HEK293 (cell line): ENCODE results near the gene TPRN.

Experiments
- GLI4 ChIP-seq: fragments of 450-650 bp; formaldehyde crosslinking; IDR thresholded peaks from 2 replicates; pipeline ENCODE4 v1.5.1; 2016; ENCODE audit warnings: missing biosample characterization, missing genetic modification characterization
- KLF10 ChIP-seq: fragments of 450-650 bp; IDR thresholded peaks from 2 replicates; pipeline ENCODE4 v1.5.1; 2018; ENCODE audit warnings: missing biosample characterization, mild to moderate bottlenecking, missing genetic modification characterization
- ZEB2 ChIP-seq: fragments of 450-650 bp; formaldehyde crosslinking; IDR thresholded peaks from 2 replicates; pipeline ENCODE4 v1.5.1; 2016; ENCODE audit warnings: missing biosample characterization, missing genetic modification characterization
- ZNF112 ChIP-seq: fragments of 450-650 bp; formaldehyde crosslinking; IDR thresholded peaks from 2 replicates; pipeline ENCODE4 v1.5.0; 2017; ENCODE audit warnings: missing biosample characterization, missing genetic modification characterization
- ZNF16 ChIP-seq: fragments of 450-650 bp; formaldehyde crosslinking; IDR thresholded peaks from 2 replicates; pipeline ENCODE4 v1.5.1; 2016; ENCODE audit warnings: low read depth, missing biosample characterization, missing genetic modification characterization
- ZNF37A ChIP-seq: fragments of 450-650 bp; IDR thresholded peaks from 2 replicates; pipeline ENCODE4 v1.5.1; 2018; ENCODE audit warnings: missing biosample characterization, missing genetic modification characterization
- ZNF404 ChIP-seq: fragments of 450-650 bp; formaldehyde crosslinking; IDR thresholded peaks from 2 replicates; pipeline ENCODE4 v1.5.1; 2017; ENCODE audit warnings: missing biosample characterization, missing genetic modification characterization
- ZNF473 ChIP-seq: fragments of 450-650 bp; formaldehyde crosslinking; IDR thresholded peaks from 2 replicates; pipeline ENCODE4 v1.5.1; 2017; ENCODE audit warnings: missing biosample characterization, missing genetic modification characterization
- ZNF600 ChIP-seq: fragments of 450-650 bp; formaldehyde crosslinking; IDR thresholded peaks from 2 replicates; pipeline ENCODE4 v1.5.1; 2016; ENCODE audit warnings: missing biosample characterization, missing genetic modification characterization
- ZNF658 ChIP-seq: fragments of 450-650 bp; formaldehyde crosslinking; IDR thresholded peaks from 2 replicates; pipeline ENCODE4; 2016; ENCODE audit warnings: missing biosample characterization, missing genetic modification characterization
- ZNF677 ChIP-seq: fragments of 450-650 bp; IDR thresholded peaks from 2 replicates; pipeline ENCODE4 v1.5.0; 2018; ENCODE audit warnings: missing biosample characterization, mild to moderate bottlenecking, missing genetic modification characterization, moderate library complexity
- ZNF777 ChIP-seq: fragments of 450-650 bp; formaldehyde crosslinking; IDR thresholded peaks from 2 replicates; pipeline ENCODE4 v1.5.1; 2017; ENCODE audit warnings: missing biosample characterization, missing genetic modification characterization, borderline replicate concordance
- ZXDB ChIP-seq: fragments of 450-650 bp; formaldehyde crosslinking; IDR thresholded peaks from 2 replicates; pipeline ENCODE4 v1.5.1; 2016; ENCODE audit warnings: missing biosample characterization, missing genetic modification characterization
- TF ChIP-seq, protein P1 (sequence below): fragments of 450-650 bp; formaldehyde crosslinking; IDR thresholded peaks from 2 replicates; pipeline ENCODE4 v1.5.1; 2016; ENCODE audit warnings: missing biosample characterization, missing genetic modification characterization, borderline replicate concordance
- TF ChIP-seq, protein P2 (sequence below): fragments of 450-650 bp; formaldehyde crosslinking; IDR thresholded peaks from 2 replicates; pipeline ENCODE4 v1.5.1; 2016; ENCODE audit warnings: missing biosample characterization, missing genetic modification characterization
- TF ChIP-seq, protein P3 (sequence below): fragments of 450-650 bp; formaldehyde crosslinking; IDR thresholded peaks from 2 replicates; pipeline ENCODE4 v1.5.1; 2016; ENCODE audit warnings: missing biosample characterization, missing genetic modification characterization
- TF ChIP-seq, protein P4 (sequence below): fragments of 450-650 bp; formaldehyde crosslinking; IDR thresholded peaks from 2 replicates; pipeline ENCODE4 v1.5.1; 2016; ENCODE audit warnings: missing biosample characterization, missing genetic modification characterization
- TF ChIP-seq, protein P5 (sequence below): fragments of 450-650 bp; formaldehyde crosslinking; IDR thresholded peaks from 2 replicates; pipeline ENCODE4; 2016; ENCODE audit warnings: missing biosample characterization, missing genetic modification characterization
- TF ChIP-seq, protein P6 (sequence below): fragments of 450-650 bp; formaldehyde crosslinking; IDR thresholded peaks from 2 replicates; pipeline ENCODE4 v1.5.1; 2017; ENCODE audit warnings: missing biosample characterization, missing genetic modification characterization
- TF ChIP-seq, protein P7 (sequence below): fragments of 450-650 bp; formaldehyde crosslinking; IDR thresholded peaks from 2 replicates; pipeline ENCODE4 v1.5.1; 2016; ENCODE audit warnings: missing biosample characterization, missing genetic modification characterization
- TF ChIP-seq, protein P8 (sequence below): fragments of 450-650 bp; formaldehyde crosslinking; IDR thresholded peaks from 2 replicates; pipeline ENCODE4 v1.5.1; 2016; ENCODE audit warnings: missing biosample characterization, missing genetic modification characterization

Gene TPRN

DNA sequence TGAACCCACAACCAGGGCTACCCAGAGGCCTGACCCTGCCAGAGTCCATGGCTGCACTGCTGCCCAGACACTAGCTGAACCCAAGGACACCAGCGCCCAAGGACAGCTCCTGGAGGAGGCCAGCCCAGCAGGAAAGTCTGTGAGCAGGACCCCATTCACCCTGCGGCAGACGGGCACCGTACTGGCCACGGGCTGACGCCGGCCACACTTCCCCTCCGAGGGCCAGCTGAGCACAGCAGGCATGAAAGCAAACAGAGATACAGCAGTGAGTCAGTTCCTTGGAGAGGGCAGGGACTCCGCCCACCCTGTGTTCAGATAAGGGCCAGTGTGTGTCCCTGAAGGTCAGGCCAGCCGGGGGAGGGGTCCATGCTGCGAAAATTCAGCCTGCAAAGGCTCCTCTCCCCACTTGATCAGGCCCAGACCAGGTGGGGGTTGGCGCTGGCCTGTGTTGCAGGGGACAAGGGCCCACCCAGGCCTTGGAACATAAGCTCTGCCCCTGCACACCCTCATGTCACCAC lies 18.3 kb upstream of the TPRN start (continued):
- TF ChIP-seq, protein P1, sequence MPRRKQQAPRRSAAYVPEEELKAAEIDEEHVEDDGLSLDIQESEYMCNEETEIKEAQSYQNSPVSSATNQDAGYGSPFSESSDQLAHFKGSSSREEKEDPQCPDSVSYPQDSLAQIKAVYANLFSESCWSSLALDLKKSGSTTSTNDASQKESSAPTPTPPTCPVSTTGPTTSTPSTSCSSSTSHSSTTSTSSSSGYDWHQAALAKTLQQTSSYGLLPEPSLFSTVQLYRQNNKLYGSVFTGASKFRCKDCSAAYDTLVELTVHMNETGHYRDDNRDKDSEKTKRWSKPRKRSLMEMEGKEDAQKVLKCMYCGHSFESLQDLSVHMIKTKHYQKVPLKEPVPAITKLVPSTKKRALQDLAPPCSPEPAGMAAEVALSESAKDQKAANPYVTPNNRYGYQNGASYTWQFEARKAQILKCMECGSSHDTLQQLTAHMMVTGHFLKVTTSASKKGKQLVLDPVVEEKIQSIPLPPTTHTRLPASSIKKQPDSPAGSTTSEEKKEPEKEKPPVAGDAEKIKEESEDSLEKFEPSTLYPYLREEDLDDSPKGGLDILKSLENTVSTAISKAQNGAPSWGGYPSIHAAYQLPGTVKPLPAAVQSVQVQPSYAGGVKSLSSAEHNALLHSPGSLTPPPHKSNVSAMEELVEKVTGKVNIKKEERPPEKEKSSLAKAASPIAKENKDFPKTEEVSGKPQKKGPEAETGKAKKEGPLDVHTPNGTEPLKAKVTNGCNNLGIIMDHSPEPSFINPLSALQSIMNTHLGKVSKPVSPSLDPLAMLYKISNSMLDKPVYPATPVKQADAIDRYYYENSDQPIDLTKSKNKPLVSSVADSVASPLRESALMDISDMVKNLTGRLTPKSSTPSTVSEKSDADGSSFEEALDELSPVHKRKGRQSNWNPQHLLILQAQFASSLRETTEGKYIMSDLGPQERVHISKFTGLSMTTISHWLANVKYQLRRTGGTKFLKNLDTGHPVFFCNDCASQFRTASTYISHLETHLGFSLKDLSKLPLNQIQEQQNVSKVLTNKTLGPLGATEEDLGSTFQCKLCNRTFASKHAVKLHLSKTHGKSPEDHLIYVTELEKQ (tag by site-specific recombination), result no peak
- no peak for TF ChIP-seq ZNF473 (tag by site-specific recombination)
- TF ChIP-seq ZNF37A (tag by site-specific recombination), result no peak
- TF ChIP-seq ZNF777, result no peak
- TF ChIP-seq, protein P2, sequence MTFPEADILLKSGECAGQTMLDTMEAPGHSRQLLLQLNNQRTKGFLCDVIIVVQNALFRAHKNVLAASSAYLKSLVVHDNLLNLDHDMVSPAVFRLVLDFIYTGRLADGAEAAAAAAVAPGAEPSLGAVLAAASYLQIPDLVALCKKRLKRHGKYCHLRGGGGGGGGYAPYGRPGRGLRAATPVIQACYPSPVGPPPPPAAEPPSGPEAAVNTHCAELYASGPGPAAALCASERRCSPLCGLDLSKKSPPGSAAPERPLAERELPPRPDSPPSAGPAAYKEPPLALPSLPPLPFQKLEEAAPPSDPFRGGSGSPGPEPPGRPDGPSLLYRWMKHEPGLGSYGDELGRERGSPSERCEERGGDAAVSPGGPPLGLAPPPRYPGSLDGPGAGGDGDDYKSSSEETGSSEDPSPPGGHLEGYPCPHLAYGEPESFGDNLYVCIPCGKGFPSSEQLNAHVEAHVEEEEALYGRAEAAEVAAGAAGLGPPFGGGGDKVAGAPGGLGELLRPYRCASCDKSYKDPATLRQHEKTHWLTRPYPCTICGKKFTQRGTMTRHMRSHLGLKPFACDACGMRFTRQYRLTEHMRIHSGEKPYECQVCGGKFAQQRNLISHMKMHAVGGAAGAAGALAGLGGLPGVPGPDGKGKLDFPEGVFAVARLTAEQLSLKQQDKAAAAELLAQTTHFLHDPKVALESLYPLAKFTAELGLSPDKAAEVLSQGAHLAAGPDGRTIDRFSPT, result peak; percentile 71
- TF ChIP-seq ZNF404 (tag by site-specific recombination), result no peak
- no peak for TF ChIP-seq ZXDB (tag by site-specific recombination)
- peak; percentile 46; the same call in 1 of the 2 replicates for TF ChIP-seq ZEB2
- TF ChIP-seq, protein P3, sequence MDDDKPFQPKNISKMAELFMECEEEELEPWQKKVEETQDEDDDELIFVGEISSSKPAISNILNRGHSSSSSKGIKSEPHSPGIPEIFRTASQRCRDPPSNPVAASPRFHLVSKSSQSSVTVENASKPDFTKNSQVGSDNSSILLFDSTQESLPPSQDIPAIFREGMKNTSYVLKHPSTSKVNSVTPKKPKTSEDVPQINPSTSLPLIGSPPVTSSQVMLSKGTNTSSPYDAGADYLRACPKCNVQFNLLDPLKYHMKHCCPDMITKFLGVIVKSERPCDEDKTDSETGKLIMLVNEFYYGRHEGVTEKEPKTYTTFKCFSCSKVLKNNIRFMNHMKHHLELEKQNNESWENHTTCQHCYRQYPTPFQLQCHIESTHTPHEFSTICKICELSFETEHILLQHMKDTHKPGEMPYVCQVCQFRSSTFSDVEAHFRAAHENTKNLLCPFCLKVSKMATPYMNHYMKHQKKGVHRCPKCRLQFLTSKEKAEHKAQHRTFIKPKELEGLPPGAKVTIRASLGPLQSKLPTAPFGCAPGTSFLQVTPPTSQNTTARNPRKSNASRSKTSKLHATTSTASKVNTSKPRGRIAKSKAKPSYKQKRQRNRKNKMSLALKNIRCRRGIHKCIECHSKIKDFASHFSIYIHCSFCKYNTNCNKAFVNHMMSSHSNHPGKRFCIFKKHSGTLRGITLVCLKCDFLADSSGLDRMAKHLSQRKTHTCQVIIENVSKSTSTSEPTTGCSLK (tag by site-specific recombination), result no peak
- no peak for TF ChIP-seq ZNF677
- TF ChIP-seq ZNF658 (tag by site-specific recombination), result no peak
- 0 out of 2 replicates have a peak, but pooled peaks have one; percentile 20 for TF ChIP-seq ZNF600 (tag by site-specific recombination)
- TF ChIP-seq, protein P4, sequence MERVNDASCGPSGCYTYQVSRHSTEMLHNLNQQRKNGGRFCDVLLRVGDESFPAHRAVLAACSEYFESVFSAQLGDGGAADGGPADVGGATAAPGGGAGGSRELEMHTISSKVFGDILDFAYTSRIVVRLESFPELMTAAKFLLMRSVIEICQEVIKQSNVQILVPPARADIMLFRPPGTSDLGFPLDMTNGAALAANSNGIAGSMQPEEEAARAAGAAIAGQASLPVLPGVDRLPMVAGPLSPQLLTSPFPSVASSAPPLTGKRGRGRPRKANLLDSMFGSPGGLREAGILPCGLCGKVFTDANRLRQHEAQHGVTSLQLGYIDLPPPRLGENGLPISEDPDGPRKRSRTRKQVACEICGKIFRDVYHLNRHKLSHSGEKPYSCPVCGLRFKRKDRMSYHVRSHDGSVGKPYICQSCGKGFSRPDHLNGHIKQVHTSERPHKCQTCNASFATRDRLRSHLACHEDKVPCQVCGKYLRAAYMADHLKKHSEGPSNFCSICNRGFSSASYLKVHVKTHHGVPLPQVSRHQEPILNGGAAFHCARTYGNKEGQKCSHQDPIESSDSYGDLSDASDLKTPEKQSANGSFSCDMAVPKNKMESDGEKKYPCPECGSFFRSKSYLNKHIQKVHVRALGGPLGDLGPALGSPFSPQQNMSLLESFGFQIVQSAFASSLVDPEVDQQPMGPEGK (tag by site-specific recombination), result peak; percentile 53; the same call in 1 of the 2 replicates
- TF ChIP-seq GLI4 (tag by site-specific recombination), result peak; percentile 80; the same call in 1 of the 2 replicates
- TF ChIP-seq, protein P5, sequence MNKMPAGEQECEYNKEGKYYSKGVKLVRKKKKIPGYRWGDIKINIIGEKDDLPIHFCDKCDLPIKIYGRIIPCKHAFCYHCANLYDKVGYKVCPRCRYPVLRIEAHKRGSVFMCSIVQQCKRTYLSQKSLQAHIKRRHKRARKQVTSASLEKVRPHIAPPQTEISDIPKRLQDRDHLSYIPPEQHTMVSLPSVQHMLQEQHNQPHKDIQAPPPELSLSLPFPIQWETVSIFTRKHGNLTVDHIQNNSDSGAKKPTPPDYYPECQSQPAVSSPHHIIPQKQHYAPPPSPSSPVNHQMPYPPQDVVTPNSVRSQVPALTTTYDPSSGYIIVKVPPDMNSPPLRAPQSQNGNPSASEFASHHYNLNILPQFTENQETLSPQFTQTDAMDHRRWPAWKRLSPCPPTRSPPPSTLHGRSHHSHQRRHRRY (tag by site-specific recombination), result no peak
- TF ChIP-seq, protein P6, sequence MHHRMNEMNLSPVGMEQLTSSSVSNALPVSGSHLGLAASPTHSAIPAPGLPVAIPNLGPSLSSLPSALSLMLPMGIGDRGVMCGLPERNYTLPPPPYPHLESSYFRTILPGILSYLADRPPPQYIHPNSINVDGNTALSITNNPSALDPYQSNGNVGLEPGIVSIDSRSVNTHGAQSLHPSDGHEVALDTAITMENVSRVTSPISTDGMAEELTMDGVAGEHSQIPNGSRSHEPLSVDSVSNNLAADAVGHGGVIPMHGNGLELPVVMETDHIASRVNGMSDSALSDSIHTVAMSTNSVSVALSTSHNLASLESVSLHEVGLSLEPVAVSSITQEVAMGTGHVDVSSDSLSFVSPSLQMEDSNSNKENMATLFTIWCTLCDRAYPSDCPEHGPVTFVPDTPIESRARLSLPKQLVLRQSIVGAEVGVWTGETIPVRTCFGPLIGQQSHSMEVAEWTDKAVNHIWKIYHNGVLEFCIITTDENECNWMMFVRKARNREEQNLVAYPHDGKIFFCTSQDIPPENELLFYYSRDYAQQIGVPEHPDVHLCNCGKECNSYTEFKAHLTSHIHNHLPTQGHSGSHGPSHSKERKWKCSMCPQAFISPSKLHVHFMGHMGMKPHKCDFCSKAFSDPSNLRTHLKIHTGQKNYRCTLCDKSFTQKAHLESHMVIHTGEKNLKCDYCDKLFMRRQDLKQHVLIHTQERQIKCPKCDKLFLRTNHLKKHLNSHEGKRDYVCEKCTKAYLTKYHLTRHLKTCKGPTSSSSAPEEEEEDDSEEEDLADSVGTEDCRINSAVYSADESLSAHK (tag by site-specific recombination), result no peak
- TF ChIP-seq, protein P7, sequence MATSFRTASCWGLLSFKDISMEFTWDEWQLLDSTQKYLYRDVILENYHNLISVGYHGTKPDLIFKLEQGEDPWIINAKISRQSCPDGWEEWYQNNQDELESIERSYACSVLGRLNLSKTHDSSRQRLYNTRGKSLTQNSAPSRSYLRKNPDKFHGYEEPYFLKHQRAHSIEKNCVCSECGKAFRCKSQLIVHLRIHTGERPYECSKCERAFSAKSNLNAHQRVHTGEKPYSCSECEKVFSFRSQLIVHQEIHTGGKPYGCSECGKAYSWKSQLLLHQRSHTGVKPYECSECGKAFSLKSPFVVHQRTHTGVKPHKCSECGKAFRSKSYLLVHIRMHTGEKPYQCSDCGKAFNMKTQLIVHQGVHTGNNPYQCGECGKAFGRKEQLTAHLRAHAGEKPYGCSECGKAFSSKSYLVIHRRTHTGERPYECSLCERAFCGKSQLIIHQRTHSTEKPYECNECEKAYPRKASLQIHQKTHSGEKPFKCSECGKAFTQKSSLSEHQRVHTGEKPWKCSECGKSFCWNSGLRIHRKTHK (tag by site-specific recombination), result no peak
- TF ChIP-seq, protein P8, sequence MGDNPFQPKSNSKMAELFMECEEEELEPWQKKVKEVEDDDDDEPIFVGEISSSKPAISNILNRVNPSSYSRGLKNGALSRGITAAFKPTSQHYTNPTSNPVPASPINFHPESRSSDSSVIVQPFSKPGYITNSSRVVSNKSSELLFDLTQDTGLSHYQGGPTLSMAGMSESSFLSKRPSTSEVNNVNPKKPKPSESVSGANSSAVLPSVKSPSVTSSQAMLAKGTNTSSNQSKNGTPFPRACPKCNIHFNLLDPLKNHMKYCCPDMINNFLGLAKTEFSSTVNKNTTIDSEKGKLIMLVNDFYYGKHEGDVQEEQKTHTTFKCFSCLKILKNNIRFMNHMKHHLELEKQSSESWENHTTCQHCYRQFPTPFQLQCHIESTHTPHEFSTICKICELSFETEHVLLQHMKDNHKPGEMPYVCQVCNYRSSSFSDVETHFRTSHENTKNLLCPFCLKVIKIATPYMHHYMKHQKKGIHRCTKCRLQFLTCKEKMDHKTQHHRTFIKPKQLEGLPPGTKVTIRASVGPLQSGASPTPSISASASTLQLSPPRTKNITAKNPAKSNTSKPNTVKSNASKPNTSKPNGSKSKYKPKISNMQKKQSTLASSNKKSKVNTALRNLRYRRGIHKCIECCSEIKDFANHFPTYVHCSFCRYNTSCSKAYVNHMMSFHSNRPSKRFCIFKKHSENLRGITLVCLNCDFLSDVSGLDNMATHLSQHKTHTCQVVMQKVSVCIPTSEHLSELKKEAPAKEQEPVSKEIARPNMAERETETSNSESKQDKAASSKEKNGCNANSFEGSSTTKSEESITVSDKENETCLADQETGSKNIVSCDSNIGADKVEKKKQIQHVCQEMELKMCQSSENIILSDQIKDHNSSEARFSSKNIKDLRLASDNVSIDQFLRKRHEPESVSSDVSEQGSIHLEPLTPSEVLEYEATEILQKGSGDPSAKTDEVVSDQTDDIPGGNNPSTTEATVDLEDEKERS (tag by site-specific recombination), result no peak
- no peak for TF ChIP-seq KLF10
- no peak for TF ChIP-seq ZNF16 (tag by site-specific recombination)
- TF ChIP-seq ZNF112, result no peak
